ENCODE results near the gene ITPR1. TPM values are rescaled to one million over a fixed set of nuclear protein-coding genes. Genes with fewer than 3 reads are reported as not detected.

ITPR1 gene
- total RNA-seq, 4 donors from 2014 or later: 210 to 261 (median 232) TPM

DNA sequence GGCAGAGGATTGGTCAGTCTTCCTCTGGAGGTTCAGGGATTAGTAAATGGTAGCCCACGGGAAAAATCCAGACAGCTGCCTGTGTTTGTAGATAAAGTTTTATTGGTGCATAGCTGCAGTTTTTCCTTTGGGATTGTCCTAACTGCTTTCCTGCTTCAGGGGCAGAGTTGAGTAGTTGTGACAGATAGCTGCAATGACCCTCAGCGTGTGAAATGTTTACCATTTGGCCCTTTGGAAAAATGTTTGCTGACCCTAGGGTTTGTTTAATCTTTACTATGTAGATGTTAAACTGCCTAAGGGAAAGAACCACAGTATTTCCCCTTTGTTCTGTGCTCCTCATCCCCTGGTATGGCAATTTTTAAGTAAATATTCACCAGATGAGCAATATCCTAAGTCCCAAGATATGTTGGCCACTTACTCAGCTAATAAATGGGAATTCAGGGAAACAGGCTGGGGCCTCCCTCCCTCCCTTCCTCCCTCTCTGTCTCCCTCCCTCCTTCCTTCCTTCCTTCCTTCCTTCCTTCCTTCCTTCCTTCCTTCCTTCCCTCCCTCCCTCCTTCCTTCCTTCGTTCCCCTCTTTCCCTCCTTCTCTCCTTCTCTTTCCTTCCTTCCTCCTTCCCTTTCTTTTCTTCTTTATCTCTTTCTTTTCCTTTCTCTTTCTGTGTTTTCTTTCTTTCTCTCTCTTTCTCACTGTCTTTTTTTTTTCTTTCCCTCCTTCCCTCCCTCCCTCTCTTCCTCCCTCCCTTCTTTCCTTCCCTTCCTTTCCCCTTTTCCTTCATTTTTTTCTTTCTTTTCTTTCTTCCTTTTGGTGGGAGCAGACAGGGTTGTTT, 251.5 kb downstream of the ITPR1 start:
- H3K27ac ChIP-seq: peak overlapping the region in 2 of 3 donors; percentile 4 to 39
- peaks cover 21 to 44% of the 10 kb centered on the region in 2 donors for H3K4me1 ChIP-seq
- no peak for DNase-seq
- 87 to 88% methylated on average over 3 of the region's 3 CpGs for whole genome bisulfite sequencing, 2 donors
- no peaks in the 10 kb centered on the region for H3K36me3 ChIP-seq
- intact Hi-C loops (cut with DNase I): no loop called here
- TF ChIP-seq, protein P1, sequence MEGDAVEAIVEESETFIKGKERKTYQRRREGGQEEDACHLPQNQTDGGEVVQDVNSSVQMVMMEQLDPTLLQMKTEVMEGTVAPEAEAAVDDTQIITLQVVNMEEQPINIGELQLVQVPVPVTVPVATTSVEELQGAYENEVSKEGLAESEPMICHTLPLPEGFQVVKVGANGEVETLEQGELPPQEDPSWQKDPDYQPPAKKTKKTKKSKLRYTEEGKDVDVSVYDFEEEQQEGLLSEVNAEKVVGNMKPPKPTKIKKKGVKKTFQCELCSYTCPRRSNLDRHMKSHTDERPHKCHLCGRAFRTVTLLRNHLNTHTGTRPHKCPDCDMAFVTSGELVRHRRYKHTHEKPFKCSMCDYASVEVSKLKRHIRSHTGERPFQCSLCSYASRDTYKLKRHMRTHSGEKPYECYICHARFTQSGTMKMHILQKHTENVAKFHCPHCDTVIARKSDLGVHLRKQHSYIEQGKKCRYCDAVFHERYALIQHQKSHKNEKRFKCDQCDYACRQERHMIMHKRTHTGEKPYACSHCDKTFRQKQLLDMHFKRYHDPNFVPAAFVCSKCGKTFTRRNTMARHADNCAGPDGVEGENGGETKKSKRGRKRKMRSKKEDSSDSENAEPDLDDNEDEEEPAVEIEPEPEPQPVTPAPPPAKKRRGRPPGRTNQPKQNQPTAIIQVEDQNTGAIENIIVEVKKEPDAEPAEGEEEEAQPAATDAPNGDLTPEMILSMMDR (IDR thresholded peaks at IDR 0.05): no peak
- no peak for TF ChIP-seq POLR2A (IDR thresholded peaks at IDR 0.05)
- H3K9me3 ChIP-seq: no peaks in the 10 kb centered on the region
- no peaks in the 10 kb centered on the region for H3K27me3 ChIP-seq
- H3K4me3 ChIP-seq (replicated peaks in 1 of 3): no peak overlapping the region

DNA sequence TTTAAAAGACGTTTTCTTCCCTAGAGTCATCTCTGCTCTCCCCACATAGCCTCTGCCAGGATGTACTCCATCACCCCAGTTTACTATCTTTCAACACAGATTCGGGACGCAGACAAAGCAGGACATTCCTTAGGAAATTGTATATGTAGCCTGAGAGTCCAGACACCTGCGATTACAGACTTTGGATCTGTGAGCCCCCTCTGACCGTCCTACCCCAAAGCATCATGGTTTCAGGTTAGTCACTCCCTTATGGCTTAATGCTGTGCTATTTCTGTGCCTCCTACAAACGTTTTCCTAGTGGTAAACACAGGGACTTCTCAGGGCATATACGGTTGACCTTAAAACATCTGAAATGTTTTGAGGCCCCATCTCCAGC, 252.1 kb downstream of the ITPR1 start:
- no peaks in the 10 kb centered on the region for H3K36me3 ChIP-seq
- H3K27ac ChIP-seq: no peak overlapping the region
- H3K9me3 ChIP-seq: no peaks in the 10 kb centered on the region
- DNase-seq: no peak
- peaks cover 27 to 45% of the 10 kb centered on the region in 2 donors for H3K4me1 ChIP-seq
- intact Hi-C loops (cut with DNase I): no loop called here
- H3K4me3 ChIP-seq (replicated peaks in 1 of 3): no peak overlapping the region
- WGBS, 2 donors: 72 to 80% methylated on average over 7 of the region's 7 CpGs
- no peak for TF ChIP-seq POLR2A (IDR thresholded peaks at IDR 0.05)
- TF ChIP-seq, protein P1 (IDR thresholded peaks at IDR 0.05): no peak
- no peaks in the 10 kb centered on the region for H3K27me3 ChIP-seq

DNA sequence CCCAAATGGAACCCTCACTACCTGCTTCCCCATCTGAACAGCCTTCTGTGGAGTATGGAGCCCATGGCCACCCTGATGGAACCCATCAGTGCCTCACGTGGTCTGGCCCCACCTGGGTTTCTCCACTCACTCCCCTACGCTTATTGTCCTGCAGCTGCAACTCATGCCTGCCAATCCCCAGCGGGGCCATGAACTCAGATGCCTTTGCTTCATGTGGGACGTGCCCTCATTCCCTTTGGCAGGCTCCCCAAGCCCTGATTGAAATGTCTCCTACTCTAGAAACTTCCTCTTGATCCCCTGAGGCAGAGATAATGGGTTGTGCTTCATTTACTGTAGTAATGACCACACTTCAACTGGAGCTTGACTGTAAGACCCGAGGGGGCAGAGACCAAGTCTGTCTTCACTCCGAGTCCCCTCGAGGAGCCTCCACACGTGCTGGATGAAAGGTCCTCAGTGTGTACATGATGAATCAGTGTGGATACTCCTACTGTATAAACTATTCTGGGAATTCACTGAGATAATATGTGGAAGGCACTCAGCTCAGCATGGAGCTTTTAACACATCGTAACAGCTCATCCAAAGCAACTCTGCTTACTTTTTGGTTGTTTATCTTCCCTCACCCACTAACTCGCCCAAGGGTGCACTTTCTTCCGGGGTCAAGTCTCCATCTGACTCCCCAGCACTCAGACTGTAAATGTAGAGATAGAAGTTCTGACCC, 253.3 kb downstream of the ITPR1 start:
- intact Hi-C loops (cut with DNase I): no loop called here
- 91 to 92% methylated on average over 11 of the region's 11 CpGs for WGBS, 2 donors
- Histone ChIP-seq H3K36me3 (no peaks in the 10 kb centered on the region), H3K4me3 (replicated peaks in 1 of 3) (no peak overlapping the region), H3K9me3 (no peaks in the 10 kb centered on the region), H3K27me3 (no peaks in the 10 kb centered on the region), H3K4me1 (peaks cover 33 to 46% of the 10 kb centered on the region in 2 donors), H3K27ac (no peak overlapping the region)
- TF ChIP-seq, protein P1 (IDR thresholded peaks at IDR 0.05): no peak
- TF ChIP-seq POLR2A (IDR thresholded peaks at IDR 0.05): no peak
- DNase-seq: no peak

DNA sequence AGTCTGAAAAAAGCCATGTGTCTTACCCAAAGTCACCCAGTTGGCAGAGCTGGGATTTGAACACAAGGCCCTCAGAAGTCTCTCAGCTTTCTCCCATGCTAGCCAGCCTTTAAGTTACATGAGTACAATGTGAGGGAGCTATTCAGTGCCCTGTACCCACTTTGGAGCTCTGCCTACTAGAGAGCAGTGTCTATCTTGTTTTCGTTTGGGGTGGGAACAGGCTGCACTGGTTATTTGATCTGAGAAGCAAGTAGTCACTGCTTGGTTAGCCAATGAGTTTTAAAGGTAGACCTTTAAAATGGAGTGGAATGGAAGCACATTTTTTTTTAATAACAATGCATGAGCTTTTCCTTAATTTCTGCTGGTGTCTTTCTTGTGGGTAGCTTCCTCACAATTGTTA, 255.0 kb downstream of the ITPR1 start:
- no peak for DNase-seq
- intact Hi-C loops (cut with DNase I): no loop called here
- Histone ChIP-seq H3K4me3 (replicated peaks in 1 of 3) (no peak overlapping the region), H3K36me3 (no peaks in the 10 kb centered on the region), H3K4me1 (peaks cover 23 to 34% of the 10 kb centered on the region in 2 donors), H3K9me3 (no peaks in the 10 kb centered on the region), H3K27ac (no peak overlapping the region), H3K27me3 (no peaks in the 10 kb centered on the region)
- TF ChIP-seq, protein P1 (IDR thresholded peaks at IDR 0.05): no peak
- no peak for TF ChIP-seq POLR2A (IDR thresholded peaks at IDR 0.05)
- WGBS, 2 donors: 70 to 76% methylated on average over 1 of the region's 1 CpG

Measured in thyroid gland (tissue), 4 donors.